Upper lobe of left lung (tissue), 6 donors: ENCODE data around the gene INPPL1. TPM values are rescaled to one million over a fixed set of nuclear protein-coding genes. Genes with fewer than 3 reads are reported as not detected.

Experiments
- ATAC-seq, 2 donors: fragments of 200-7000 bp; cut with Tn5 transposase; one replicate each; pipeline ENCODE4 v1.9.1; 2022; ENCODE audit warnings: mild to moderate bottlenecking in 2 of 2, moderate library complexity in 2 of 2; ENCODE audit not compliant: low FRiP score in 2 of 2
- DNase-seq, 2 donors: peaks; one replicate each; pipeline ENCODE4 v3.0.0-alpha.2; 2019 to 2020
- H3K27ac ChIP-seq, 4 donors: fragments of 200-600 bp; sonication (generic); one replicate each; pipeline ENCODE4 v1.5.1; 2016 to 2019
- H3K27me3 ChIP-seq, 4 donors: fragments of 200-600 bp; sonication (generic); one replicate each; pipeline ENCODE4 v1.5.1; 2017 to 2019
- H3K36me3 ChIP-seq, 4 donors: fragments of 200-600 bp; sonication (generic); one replicate each; pipeline ENCODE4 v1.5.1; 2016 to 2019
- H3K4me1 ChIP-seq, 4 donors: fragments of 200-600 bp; sonication (generic); one replicate each; pipeline ENCODE4 v1.5.1; 2018 to 2019
- H3K4me3 ChIP-seq, 4 donors: fragments of 200-600 bp; sonication (generic); one replicate each; pipeline ENCODE4 v1.5.1; 2017 to 2019; ENCODE audit warnings: mild to moderate bottlenecking in 2 of 4, moderate library complexity in 1 of 4
- H3K9me3 ChIP-seq, 4 donors: fragments of 200-600 bp; sonication (generic); one replicate each; pipeline ENCODE4 v1.5.1; 2018 to 2019
- CTCF ChIP-seq, 6 experiments: fragments of 450-650 bp in 4 of 6; fragments of 200-600 bp in 2 of 6; sonication (generic) in 2 of 6; IDR thresholded peaks; one replicate each; pipeline ENCODE4 v1.5.1; 2016 to 2019; ENCODE audit warnings: antibody characterized with exemption in 6 of 6
- EP300 ChIP-seq, 4 donors: sonication (generic); formaldehyde crosslinking; IDR thresholded peaks; one replicate each; pipeline ENCODE4 v1.5.1; 2017; ENCODE audit warnings: antibody characterized with exemption in 4 of 4, control low read depth in 2 of 4
- POLR2A ChIP-seq, 4 donors: fragments of 450-650 bp; IDR thresholded peaks; one replicate each; pipeline ENCODE4 v1.5.1; 2016 to 2017; ENCODE audit warnings: antibody characterized with exemption in 4 of 4, mild to moderate bottlenecking in 2 of 4
- POLR2AphosphoS5 ChIP-seq, 2 donors: sonication (generic); formaldehyde crosslinking; IDR thresholded peaks; one replicate each; pipeline ENCODE4 v1.5.1; 2017; ENCODE audit warnings: antibody characterized with exemption in 2 of 2
- WGBS, 2 donors: methylation state at CpG; one replicate each; pipeline ENCODE4 v1.1.5; 2017 to 2018; 5-methylcytosine and 5-hydroxymethylcytosine counted together
- total RNA-seq, 6 donors: library from RNA; depleted of rRNA in 4 of 6; stranded (reverse); fragments of >200 nt in 4 of 6; gene quantifications; one replicate each; pipeline versions ENCODE4 v1.1.0 to v1.2.1, GENCODE V29; 2016 to 2021
- donor health status: DM: no; HTN: no; CAD: no; lungs with moderate emphysema.
- donor health status: DM: no; HTN: yes; CAD: no; lungs with severe emphysema.

The INPPL1 gene
- total RNA-seq, 6 donors from 2014 or later, result 84.0 to 383 (median 180) TPM

- Histone ChIP-seq H3K27me3 (peaks cover 0 to 57% (median 33%) of the 10 kb centered on the region in 4 donors), H3K4me3 (no peak overlapping the region), H3K36me3 (peaks cover 0 to 12% (median 8%) of the 10 kb centered on the region in 4 donors), H3K27ac (no peak overlapping the region), H3K9me3 (no peaks in the 10 kb centered on the region), H3K4me1 (peaks cover 36 to 56% (median 42%) of the 10 kb centered on the region in 4 donors)
- DNase-seq (no peak), ATAC-seq (no peak)
- TF ChIP-seq POLR2A (IDR thresholded peaks at IDR 0.05) (no peak), POLR2AphosphoS5 (IDR thresholded peaks at IDR 0.05) (no peak), CTCF (IDR thresholded peaks at IDR 0.05) (no peak), EP300 (IDR thresholded peaks at IDR 0.05) (no peak)
- 96% methylated on average over 2 of the region's 2 CpGs for WGBS, 2 donors
Observed at GRCh38 chr11:72242141-72242540, 17.6 kb downstream of the INPPL1 start.

- no peak for ATAC-seq
- Histone ChIP-seq H3K4me1 (peaks cover 31 to 45% (median 34%) of the 10 kb centered on the region in 4 donors), H3K27me3 (peaks cover 0 to 57% (median 34%) of the 10 kb centered on the region in 4 donors), H3K27ac (no peak overlapping the region), H3K9me3 (no peaks in the 10 kb centered on the region), H3K36me3 (no peaks in the 10 kb centered on the region), H3K4me3 (peak overlapping the region in 2 of 4 donors; percentile 2 to 32)
- peak; percentile 14 to 85 for DNase-seq
- WGBS, 2 donors, result 36 to 43% methylated on average over 28 to 29 of the region's 58 CpGs
- TF ChIP-seq POLR2A (IDR thresholded peaks at IDR 0.05), result no peak
- TF ChIP-seq EP300 (IDR thresholded peaks at IDR 0.05), result no peak
- TF ChIP-seq POLR2AphosphoS5 (IDR thresholded peaks at IDR 0.05), result no peak
- no peak for TF ChIP-seq CTCF (IDR thresholded peaks at IDR 0.05)
Observed at GRCh38 chr11:72243173-72244059, 18.8 kb downstream of the INPPL1 start.

- H3K27me3 ChIP-seq, result peaks cover 0 to 57% (median 34%) of the 10 kb centered on the region in 4 donors
- no peak for TF ChIP-seq POLR2A (IDR thresholded peaks at IDR 0.05)
- no peak for TF ChIP-seq EP300 (IDR thresholded peaks at IDR 0.05)
- no peak for TF ChIP-seq POLR2AphosphoS5 (IDR thresholded peaks at IDR 0.05)
- TF ChIP-seq CTCF (IDR thresholded peaks at IDR 0.05), result no peak
- H3K36me3 ChIP-seq, result no peaks in the 10 kb centered on the region
- ATAC-seq, result no peak
- no peaks in the 10 kb centered on the region for H3K9me3 ChIP-seq
- H3K4me3 ChIP-seq, result peak within 1 kb of the TSS in 2 of 4 donors; percentile 2 to 32
- DNase-seq, result no peak
- no peak within 1 kb of the TSS for H3K27ac ChIP-seq
- H3K4me1 ChIP-seq, result peaks cover 27 to 39% (median 29%) of the 10 kb centered on the region in 4 donors
- 18% methylated on average over 15 of the region's 37 CpGs; no CpG with 5 or more reads in 1 of the 2 donors for WGBS, 2 donors
Observed at GRCh38 chr11:72244060-72244360, 19.4 kb downstream of the INPPL1 start, which contains the start of gene PHOX2A. PHOX2A (minus strand) TSS chr11:72244176; CDS start chr11:72244004, 172 bp downstream.

- 8 to 9% methylated on average over 41 to 46 of the region's 46 CpGs for WGBS, 2 donors
- no peak for TF ChIP-seq POLR2A (IDR thresholded peaks at IDR 0.05)
- Histone ChIP-seq H3K4me1 (peaks cover 21 to 33% (median 23%) of the 10 kb centered on the region in 4 donors), H3K4me3 (peak overlapping the region in 2 of 4 donors; percentile 2 to 32), H3K36me3 (no peaks in the 10 kb centered on the region), H3K9me3 (no peaks in the 10 kb centered on the region), H3K27me3 (peaks cover 0 to 57% (median 33%) of the 10 kb centered on the region in 4 donors), H3K27ac (no peak overlapping the region)
- DNase-seq (peak; percentile 8 to 59), ATAC-seq (no peak)
Observed at GRCh38 chr11:72244361-72245262, 20.0 kb downstream of the INPPL1 start.
